IPS DF 4.7 (cell line): ENCODE data around the gene SLC37A3.
"Not testable (repeated sequence)": the region's sequence is repeated elsewhere in the genome, so short reads cannot be mapped to it uniquely, and the experiment has no call there.

ENCODE experiments used
- DNase-seq: peaks from one replicate; pipeline ENCODE4 v3.0.0-alpha.2; 2013; ENCODE audit warnings: low spot score; ENCODE audit errors: extremely low read depth

Gene SLC37A3

GRCh38 chr7:140349144-140349771 lies 49.1 kb downstream of the SLC37A3 start:
- DNase-seq, result no peak

- DNase-seq, result no peak
Measured at GRCh38 chr7:140348161-140348849, 50.0 kb downstream of the SLC37A3 start.

- DNase-seq, result no peak
Measured at GRCh38 chr7:140347218-140347617, 51.1 kb downstream of the SLC37A3 start.

GRCh38 chr7:140345426-140345825 lies 52.9 kb downstream of the SLC37A3 start:
- DNase-seq, result no peak

GRCh38 chr7:140342727-140343514 lies 55.4 kb downstream of the SLC37A3 start:
- no peak for DNase-seq

- not testable (repeated sequence) for DNase-seq
Measured at GRCh38 chr7:140338959-140339358, 59.4 kb downstream of the SLC37A3 start.

- DNase-seq, result no peak
Measured at GRCh38 chr7:140334341-140335057, 63.8 kb downstream of the SLC37A3 start.

- no peak for DNase-seq
Measured at GRCh38 chr7:140333686-140334085, 64.6 kb downstream of the SLC37A3 start.

- no peak for DNase-seq
Measured at GRCh38 chr7:140333223-140333622, 65.1 kb downstream of the SLC37A3 start.

GRCh38 chr7:140330595-140330994 lies 67.7 kb downstream of the SLC37A3 start:
- no peak for DNase-seq

- no peak for DNase-seq
Measured at GRCh38 chr7:140330128-140330527, 68.2 kb downstream of the SLC37A3 start.

- DNase-seq, result no peak
Measured at GRCh38 chr7:140327261-140327661, 71.1 kb downstream of the SLC37A3 start.

GRCh38 chr7:140326116-140326928 lies 72.0 kb downstream of the SLC37A3 start:
- DNase-seq, result no peak

GRCh38 chr7:140325600-140325999 lies 72.7 kb downstream of the SLC37A3 start:
- no peak for DNase-seq

- DNase-seq, result no peak
Measured at GRCh38 chr7:140324714-140325113, 73.6 kb downstream of the SLC37A3 start.

- no peak for DNase-seq
Measured at GRCh38 chr7:140322759-140323158, 75.6 kb downstream of the SLC37A3 start.

- DNase-seq, result not testable (repeated sequence)
Measured at GRCh38 chr7:140320078-140320477, 78.3 kb downstream of the SLC37A3 start.

- no peak for DNase-seq
Measured at GRCh38 chr7:140317999-140318398, 80.3 kb downstream of the SLC37A3 start.

GRCh38 chr7:140317597-140317996 lies 80.7 kb downstream of the SLC37A3 start:
- no peak for DNase-seq

- no peak for DNase-seq
Measured at GRCh38 chr7:140316165-140316661, 82.1 kb downstream of the SLC37A3 start.
